HCT116 (cell line): ENCODE results near the gene PPY.

Experiments
- ELF1 ChIP-seq: IDR thresholded peaks from 2 replicates; pipeline ENCODE4 v1.6.1; 2012; ENCODE audit warnings: low read depth, borderline replicate concordance
- EZH2phosphoT487 ChIP-seq: fragments of 200-600 bp; IDR thresholded peaks from 2 replicates; pipeline ENCODE4 v1.6.1; 2018; ENCODE audit warnings: antibody characterized with exemption, borderline replicate concordance
- POLR2A ChIP-seq: IDR thresholded peaks from 2 replicates; pipeline ENCODE4 v1.7.0; 2011; ENCODE audit warnings: borderline replicate concordance; ENCODE audit not compliant: insufficient read depth, insufficient read length; ENCODE audit errors: extremely low read depth
- YY1 ChIP-seq: IDR thresholded peaks from 2 replicates; pipeline ENCODE4 v1.6.1; 2011; ENCODE audit warnings: low read length, low read depth, moderate library complexity, mild to moderate bottlenecking; ENCODE audit not compliant: insufficient replicate concordance; ENCODE audit errors: extremely low read depth
- ZNF274 ChIP-seq: fragments of 200-500 bp; sonication (Bioruptor generic); IDR thresholded peaks from 2 replicates; pipeline ENCODE4 v1.6.1; 2014; ENCODE audit warnings: mild to moderate bottlenecking, low read depth, low read length, inconsistent platforms
- TF ChIP-seq, protein P1 (sequence below), 3 experiments: fragments of 200-600 bp in 1 of 3; sonication (generic) in 1 of 3; IDR thresholded peaks in 2 of 3; conservative IDR thresholded peaks in 1 of 3; 2 replicates each; pipeline ENCODE4 v1.5.1; 2012 to 2017; ENCODE audit warnings: low read depth in 2 of 3, low read length in 2 of 3, antibody characterized with exemption in 1 of 3, borderline replicate concordance in 1 of 3, control low read depth in 1 of 3, mild to moderate bottlenecking in 1 of 3, mixed read lengths in 1 of 3, mixed run types in 1 of 3, moderate library complexity in 1 of 3; ENCODE audit not compliant: insufficient read depth in 1 of 3
- TF ChIP-seq, protein P2 (sequence below): IDR thresholded peaks from 2 replicates; pipeline ENCODE4 v1.6.1; 2012

DNA sequence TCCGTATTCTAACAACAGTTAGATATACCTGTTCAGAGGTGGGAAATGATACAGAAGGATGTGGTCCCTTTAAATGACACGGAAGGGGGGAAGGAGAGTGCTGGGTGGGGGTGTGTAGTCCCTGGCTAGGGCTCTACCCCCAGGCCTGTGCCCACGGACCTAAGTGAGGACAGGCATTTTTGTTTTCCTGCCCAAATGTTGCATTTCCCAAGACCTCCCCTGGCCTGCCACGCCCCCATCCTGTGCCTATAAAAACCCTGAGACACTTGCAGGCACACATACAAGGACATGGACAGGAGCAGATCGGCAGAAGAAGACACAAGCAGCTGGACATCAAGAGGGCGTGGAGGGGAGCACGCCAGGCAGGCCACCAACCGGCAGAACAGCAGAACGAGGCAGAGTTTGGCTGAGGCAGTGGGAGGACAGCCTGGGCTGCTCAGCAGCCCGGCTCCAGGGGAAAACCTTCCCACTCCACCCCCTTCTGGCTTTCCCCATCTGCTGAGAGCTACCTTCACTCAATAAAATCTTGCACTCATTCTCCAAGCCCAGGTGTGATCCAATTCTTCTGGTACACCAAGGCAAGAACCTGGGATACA lies 21.7 kb downstream of the PPY start:
- TF ChIP-seq, protein P1, sequence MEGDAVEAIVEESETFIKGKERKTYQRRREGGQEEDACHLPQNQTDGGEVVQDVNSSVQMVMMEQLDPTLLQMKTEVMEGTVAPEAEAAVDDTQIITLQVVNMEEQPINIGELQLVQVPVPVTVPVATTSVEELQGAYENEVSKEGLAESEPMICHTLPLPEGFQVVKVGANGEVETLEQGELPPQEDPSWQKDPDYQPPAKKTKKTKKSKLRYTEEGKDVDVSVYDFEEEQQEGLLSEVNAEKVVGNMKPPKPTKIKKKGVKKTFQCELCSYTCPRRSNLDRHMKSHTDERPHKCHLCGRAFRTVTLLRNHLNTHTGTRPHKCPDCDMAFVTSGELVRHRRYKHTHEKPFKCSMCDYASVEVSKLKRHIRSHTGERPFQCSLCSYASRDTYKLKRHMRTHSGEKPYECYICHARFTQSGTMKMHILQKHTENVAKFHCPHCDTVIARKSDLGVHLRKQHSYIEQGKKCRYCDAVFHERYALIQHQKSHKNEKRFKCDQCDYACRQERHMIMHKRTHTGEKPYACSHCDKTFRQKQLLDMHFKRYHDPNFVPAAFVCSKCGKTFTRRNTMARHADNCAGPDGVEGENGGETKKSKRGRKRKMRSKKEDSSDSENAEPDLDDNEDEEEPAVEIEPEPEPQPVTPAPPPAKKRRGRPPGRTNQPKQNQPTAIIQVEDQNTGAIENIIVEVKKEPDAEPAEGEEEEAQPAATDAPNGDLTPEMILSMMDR (IDR thresholded peaks at IDR 0.05 in 2 of 3, conservative IDR thresholded peaks at IDR 0.05 in 1 of 3; ENCODE audit: borderline replicate concordance in 1 of 3, insufficient read depth in 1 of 3, low read depth in 2 of 3, low read length in 2 of 3) = no peak
- TF ChIP-seq POLR2A (no peak), ZNF274 (no peak), EZH2phosphoT487 (no peak), YY1 (no peak), ELF1 (no peak)
- TF ChIP-seq, protein P2, sequence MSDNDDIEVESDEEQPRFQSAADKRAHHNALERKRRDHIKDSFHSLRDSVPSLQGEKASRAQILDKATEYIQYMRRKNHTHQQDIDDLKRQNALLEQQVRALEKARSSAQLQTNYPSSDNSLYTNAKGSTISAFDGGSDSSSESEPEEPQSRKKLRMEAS = no peak
